ENCODE data around the gene NCKIPSD. TPM values are rescaled to one million over a fixed set of nuclear protein-coding genes. Genes with fewer than 3 reads are reported as not detected.

Gene NCKIPSD
- total RNA-seq, 1 experiment from 2014 or later: 46.0 TPM

- no peak overlapping the region for H3K27ac ChIP-seq (ENCODE audit: insufficient read length, low read depth, low read length)
- no peak overlapping the region for H3K18ac ChIP-seq (ENCODE audit: insufficient read length, low read depth, low read length)
- H4K20me1 ChIP-seq (ENCODE audit: control insufficient read depth, insufficient read depth, insufficient read length): peaks cover 2% of the 10 kb centered on the region
- no peaks in the 10 kb centered on the region for H3K23me2 ChIP-seq (ENCODE audit: insufficient read length, low read depth, low read length, poor library complexity, severe bottlenecking)
- no peak overlapping the region for H2BK12ac ChIP-seq (ENCODE audit: insufficient read length, low read depth, low read length)
- H2BK20ac ChIP-seq (ENCODE audit: low read depth, low read length, poor library complexity, severe bottlenecking): no peak overlapping the region
- no peak overlapping the region for H4K5ac ChIP-seq (ENCODE audit: insufficient read length, low read depth, low read length)
- no peak overlapping the region for H3K4me2 ChIP-seq (ENCODE audit: insufficient read depth, insufficient read length, low read length)
- no CpG with 5 or more reads among the region's 3 CpGs for WGBS (ENCODE audit: extremely low coverage, insufficient read length, low lambda C conversion rate)
- H3K9me3 ChIP-seq (ENCODE audit: control insufficient read depth, low read depth, low read length): no peaks in the 10 kb centered on the region
- H3T11ph ChIP-seq (ENCODE audit: low read length): no peak overlapping the region
- no peak overlapping the region for H4K8ac ChIP-seq (replicated peaks; ENCODE audit: insufficient read length, low read depth, low read length)
- no peak overlapping the region for H3K14ac ChIP-seq (ENCODE audit: insufficient read depth, low read length)
- peaks cover 38% of the 10 kb centered on the region; the same call in 1 of the 2 replicates for H3K79me2 ChIP-seq (ENCODE audit: insufficient read depth, low read length)
- no peak overlapping the region for H2AFZ ChIP-seq (ENCODE audit: low read length)
- H3K4me1 ChIP-seq (ENCODE audit: insufficient read depth, low read length): no peaks in the 10 kb centered on the region; the same call in 1 of the 2 replicates
- Mint-ChIP-seq H3K4me1 (peaks cover 33 to 40% of the 10 kb centered on the region in 2 experiments), H3K4me3 (no peak overlapping the region), H3K27ac (peak overlapping the region in 1 of 3 experiments; percentile 76; a peak in 1 of 7 replicates), H3K9me3 (no peaks in the 10 kb centered on the region), H3K36me3 (ENCODE audit: insufficient read depth in 1 of 3, low read depth in 3 of 3) (peaks cover 46 to 67% (median 59%) of the 10 kb centered on the region in 3 experiments), H3K27me3 (ENCODE audit: low read depth) (no peaks in the 10 kb centered on the region)
- DNase-seq: no peak
- no peak overlapping the region for H2BK15ac ChIP-seq (ENCODE audit: low read depth, low read length)
- no peak overlapping the region for H4K91ac ChIP-seq (ENCODE audit: insufficient read length, low read depth, low read length)
- no peaks in the 10 kb centered on the region for H3K27me3 ChIP-seq (ENCODE audit: insufficient read depth, low read length)
- H3K79me1 ChIP-seq (ENCODE audit: insufficient read depth, low read depth, low read length, poor library complexity, severe bottlenecking): peaks cover 12% of the 10 kb centered on the region
- H2BK120ac ChIP-seq (ENCODE audit: low read depth, low read length, poor library complexity, severe bottlenecking): no peak overlapping the region
- no peak overlapping the region for H3K23ac ChIP-seq (ENCODE audit: insufficient read length, low read depth, low read length)
- no peak overlapping the region for H2BK5ac ChIP-seq (ENCODE audit: insufficient read length, low read length)
- TF ChIP-seq CTCF (conservative IDR thresholded peaks at IDR 0.05): no peak
- no peak overlapping the region for H3K4ac ChIP-seq (ENCODE audit: low read depth, low read length)
- H3K56ac ChIP-seq (ENCODE audit: insufficient read length, low read depth, low read length): no peak overlapping the region
- no peak overlapping the region for H3K9ac ChIP-seq (ENCODE audit: extremely low read depth, insufficient read length, low read length)
- no peak overlapping the region for H2AK5ac ChIP-seq (ENCODE audit: insufficient read length, low read length)
These were observed 12.2 kb upstream of the NCKIPSD start for GRCh38 chr3:48697952-48698351.

Data from H9 (cell line).